Brain microvascular endothelial cell (primary cell): ENCODE results near the gene MTCL1.

Experiments
- DNase-seq: peaks from one replicate; pipeline ENCODE4 v3.0.0-alpha.2; 2020
- H3K27ac ChIP-seq: fragments of 250-450 bp; sonication (Bioruptor Pico); 2 replicates; pipeline ENCODE4 v1.5.1; 2020; ENCODE audit warnings: mild to moderate bottlenecking, moderate library complexity
- H3K27me3 ChIP-seq: fragments of 250-450 bp; sonication (Bioruptor Pico); replicated peaks from 2 replicates; pipeline ENCODE4 v1.5.1; 2020; ENCODE audit warnings: mild to moderate bottlenecking
- H3K36me3 ChIP-seq: fragments of 250-450 bp; sonication (Bioruptor Pico); replicated peaks from 2 replicates; pipeline ENCODE4 v1.5.1; 2020; ENCODE audit warnings: mild to moderate bottlenecking
- H3K4me3 ChIP-seq: 2 replicates; pipeline ENCODE4 v1.5.1; 2011; ENCODE audit warnings: low read depth, mild to moderate bottlenecking, control low read depth, low read length, moderate library complexity
- in situ Hi-C: cut with HindIII; loops from 2 replicates; pipeline ENCODE4 v1.10.0; 2017; ENCODE audit warnings: low sequenced_read_pairs, low pct_ligation_motif_present
- TF ChIP-seq, protein P1 (sequence below): IDR thresholded peaks from 2 replicates; pipeline ENCODE4 v1.5.1; 2011; ENCODE audit warnings: low read depth, mild to moderate bottlenecking, moderate library complexity, low read length, control low read depth, inconsistent platforms; ENCODE audit errors: missing control alignments

The MTCL1 gene

DNA sequence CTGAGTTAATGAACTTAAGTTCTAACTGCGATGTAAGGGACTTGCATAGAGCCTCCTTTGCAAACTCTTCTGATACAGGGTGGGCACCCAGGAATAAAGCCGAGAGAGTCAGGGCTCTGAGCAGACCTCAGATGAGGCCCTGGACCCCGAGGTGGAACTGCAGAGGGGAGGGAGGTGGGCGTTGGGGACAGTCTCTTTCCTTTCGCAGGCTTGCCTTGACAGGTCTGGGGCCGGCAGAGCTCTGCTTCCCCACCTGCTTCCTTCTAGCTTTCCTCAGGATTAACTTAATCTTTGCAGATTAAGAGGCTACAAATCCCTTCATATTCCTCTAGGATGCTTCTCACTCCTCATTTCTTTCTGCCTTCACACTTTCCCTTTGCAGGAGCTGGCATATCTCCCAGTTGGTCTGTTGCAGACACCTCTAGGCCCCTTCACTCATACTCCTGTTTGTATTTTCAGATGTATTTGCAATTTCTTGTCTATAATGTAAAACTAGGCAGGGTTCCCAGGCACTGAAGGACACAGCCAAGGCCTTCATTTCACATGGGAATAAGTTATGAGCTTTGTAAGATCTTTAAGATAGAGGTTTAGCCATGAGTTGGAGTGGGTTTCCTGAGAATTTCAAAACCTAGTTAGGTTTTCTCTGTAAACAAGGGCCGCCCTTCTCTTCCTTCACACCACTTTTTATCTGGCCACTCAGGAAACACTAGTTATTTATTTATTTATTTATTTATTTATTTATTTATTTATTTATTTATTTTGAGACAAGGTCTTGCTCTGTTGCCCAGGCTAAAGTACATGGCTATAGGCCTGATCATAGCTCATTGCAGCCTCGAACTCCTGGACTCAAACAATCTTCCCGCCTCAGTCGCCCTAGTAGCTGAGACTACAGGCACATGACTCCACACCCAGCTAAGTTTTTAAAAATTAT is 70.9 kb downstream of the MTCL1 start:
- in situ Hi-C loops: no loop called here
- no peak overlapping the region for H3K4me3 ChIP-seq
- no peaks in the 10 kb centered on the region for H3K27me3 ChIP-seq
- H3K27ac ChIP-seq: no peak overlapping the region
- TF ChIP-seq, protein P1, sequence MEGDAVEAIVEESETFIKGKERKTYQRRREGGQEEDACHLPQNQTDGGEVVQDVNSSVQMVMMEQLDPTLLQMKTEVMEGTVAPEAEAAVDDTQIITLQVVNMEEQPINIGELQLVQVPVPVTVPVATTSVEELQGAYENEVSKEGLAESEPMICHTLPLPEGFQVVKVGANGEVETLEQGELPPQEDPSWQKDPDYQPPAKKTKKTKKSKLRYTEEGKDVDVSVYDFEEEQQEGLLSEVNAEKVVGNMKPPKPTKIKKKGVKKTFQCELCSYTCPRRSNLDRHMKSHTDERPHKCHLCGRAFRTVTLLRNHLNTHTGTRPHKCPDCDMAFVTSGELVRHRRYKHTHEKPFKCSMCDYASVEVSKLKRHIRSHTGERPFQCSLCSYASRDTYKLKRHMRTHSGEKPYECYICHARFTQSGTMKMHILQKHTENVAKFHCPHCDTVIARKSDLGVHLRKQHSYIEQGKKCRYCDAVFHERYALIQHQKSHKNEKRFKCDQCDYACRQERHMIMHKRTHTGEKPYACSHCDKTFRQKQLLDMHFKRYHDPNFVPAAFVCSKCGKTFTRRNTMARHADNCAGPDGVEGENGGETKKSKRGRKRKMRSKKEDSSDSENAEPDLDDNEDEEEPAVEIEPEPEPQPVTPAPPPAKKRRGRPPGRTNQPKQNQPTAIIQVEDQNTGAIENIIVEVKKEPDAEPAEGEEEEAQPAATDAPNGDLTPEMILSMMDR: no peak
- DNase-seq: no peak
- peaks cover 22% of the 10 kb centered on the region for H3K36me3 ChIP-seq

DNA sequence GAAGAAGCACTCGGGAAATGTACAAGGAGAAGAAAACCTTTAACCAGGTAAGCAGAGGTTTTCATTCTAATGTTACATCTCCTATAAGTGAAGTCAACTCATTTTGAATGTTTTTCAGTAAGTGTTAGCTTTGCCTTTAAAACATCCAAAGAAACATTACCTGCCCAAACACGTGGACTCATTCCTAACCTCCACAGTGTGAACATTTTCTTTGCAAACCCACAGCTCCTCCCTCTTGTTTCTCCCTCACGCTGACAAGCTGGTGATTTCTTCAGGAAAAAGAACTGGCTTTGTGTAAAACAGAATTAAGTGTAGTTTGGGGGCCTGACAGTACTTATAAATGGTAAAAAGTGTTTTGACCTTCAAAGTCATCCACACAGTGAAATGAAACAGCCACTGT is 72.5 kb downstream of the MTCL1 start:
- Histone ChIP-seq H3K36me3 (peaks cover 27% of the 10 kb centered on the region), H3K4me3 (no peak overlapping the region), H3K27ac (no peak overlapping the region), H3K27me3 (no peaks in the 10 kb centered on the region)
- DNase-seq: no peak
- TF ChIP-seq, protein P1: no peak
- in situ Hi-C loops: no loop called here

DNA sequence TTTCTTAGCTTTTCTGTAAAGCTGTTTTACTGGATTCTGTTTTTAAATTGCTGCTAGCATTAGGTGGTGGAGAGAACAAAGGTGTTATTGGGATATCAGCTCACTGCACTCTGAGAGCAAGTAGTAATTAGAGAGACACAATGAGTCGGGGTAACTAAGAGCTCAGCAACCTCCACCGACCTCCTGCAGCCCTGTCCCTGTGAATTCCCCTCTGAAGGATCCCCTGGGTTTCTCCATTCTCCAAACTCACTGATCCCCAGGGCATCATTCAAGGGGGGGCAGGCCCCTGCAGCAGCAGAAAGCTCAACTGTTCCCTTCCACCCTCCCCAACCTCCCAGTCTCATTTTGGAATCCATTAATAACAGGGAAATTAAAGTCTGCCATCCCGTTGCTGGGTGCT is 73.0 kb downstream of the MTCL1 start:
- Histone ChIP-seq H3K27me3 (no peaks in the 10 kb centered on the region), H3K36me3 (peaks cover 30% of the 10 kb centered on the region), H3K27ac (no peak overlapping the region), H3K4me3 (no peak overlapping the region)
- no peak for DNase-seq
- TF ChIP-seq, protein P1: no peak
- in situ Hi-C loops: no loop called here

DNA sequence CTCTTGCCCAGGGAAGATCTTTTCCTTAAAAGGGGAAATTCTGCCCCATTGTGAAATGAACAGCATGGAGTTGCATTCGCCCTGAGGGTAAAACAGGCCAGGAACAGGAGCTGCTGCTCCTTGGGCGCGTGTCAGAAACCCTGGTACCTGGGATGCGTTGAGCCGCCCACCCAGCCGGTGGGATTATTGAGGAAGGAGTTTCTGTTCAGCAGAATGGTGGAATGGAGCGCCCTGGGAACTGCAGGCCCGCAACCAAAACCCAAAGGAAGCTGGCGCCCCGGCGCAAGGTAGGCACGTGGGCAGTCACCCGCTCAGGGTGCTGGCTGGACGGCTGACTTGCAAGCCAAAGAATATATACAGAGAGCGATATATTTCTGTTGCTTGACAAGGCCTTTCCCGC is 73.5 kb downstream of the MTCL1 start:
- in situ Hi-C loops: no loop called here
- no peak overlapping the region for H3K4me3 ChIP-seq
- peaks cover 35% of the 10 kb centered on the region for H3K36me3 ChIP-seq
- TF ChIP-seq, protein P1: no peak
- no peak overlapping the region for H3K27ac ChIP-seq
- H3K27me3 ChIP-seq: no peaks in the 10 kb centered on the region
- no peak for DNase-seq

DNA sequence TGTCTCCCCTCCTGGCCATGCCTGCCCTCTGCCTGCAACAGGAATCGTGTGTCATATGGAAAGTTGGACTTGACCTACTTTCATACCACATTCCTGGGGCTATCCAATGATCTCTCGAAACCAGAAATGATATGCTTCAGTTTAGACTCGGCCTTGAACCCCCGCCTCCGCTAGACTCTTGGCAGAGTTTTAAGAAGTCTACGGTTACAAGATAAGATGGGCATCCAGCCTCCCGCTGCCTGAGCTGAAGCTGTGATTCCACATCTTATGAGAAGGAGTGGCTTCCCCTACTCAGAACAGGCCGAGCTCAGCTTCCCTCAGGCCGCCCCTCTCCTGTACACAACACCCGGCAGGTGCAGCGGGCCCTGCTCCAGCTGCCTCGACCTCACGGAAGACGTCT is 73.9 kb downstream of the MTCL1 start:
- no peaks in the 10 kb centered on the region for H3K27me3 ChIP-seq
- DNase-seq: no peak
- H3K27ac ChIP-seq: no peak overlapping the region
- H3K36me3 ChIP-seq: peaks cover 39% of the 10 kb centered on the region
- in situ Hi-C loops: no loop called here
- TF ChIP-seq, protein P1: no peak
- no peak overlapping the region for H3K4me3 ChIP-seq
